Keratinocyte (primary cell): ENCODE data around the gene CFAP61. TPM values are rescaled to one million over a fixed set of nuclear protein-coding genes. Genes with fewer than 3 reads are reported as not detected.

Source experiments
- DNase-seq: peaks from one replicate; pipeline ENCODE4 v3.0.0-alpha.2; 2011; ENCODE audit warnings: low read depth, missing footprints, low spot score
- FAIRE-seq: peaks from 2 replicates; lab custom pipeline; 2011; peaks lifted over from hg19 to GRCh38; lab: Jason Lieb, UNC
- H2AFZ ChIP-seq: 2 replicates; pipeline ENCODE4 v1.6.0; 2012; ENCODE audit warnings: low read length, control low read depth, inconsistent platforms; ENCODE audit not compliant: control insufficient read depth
- H3K27ac ChIP-seq: 2 replicates; pipeline ENCODE4 v1.5.1; 2011; ENCODE audit warnings: low read length; ENCODE audit not compliant: control insufficient read depth, insufficient read depth
- H3K27me3 ChIP-seq: 3 replicates; pipeline ENCODE4 v1.6.0; 2011; ENCODE audit warnings: low read length; ENCODE audit not compliant: control insufficient read depth, insufficient read depth; ENCODE audit errors: extremely low read depth
- H3K36me3 ChIP-seq, 2 experiments: 2 replicates in 1 of 2; 3 replicates in 1 of 2; pipeline ENCODE4 v1.5.1; 2011; ENCODE audit warnings: low read length in 2 of 2, mild to moderate bottlenecking in 1 of 2; ENCODE audit not compliant: control insufficient read depth in 2 of 2, insufficient read depth in 2 of 2; ENCODE audit errors: extremely low read depth in 1 of 2
- H3K4me1 ChIP-seq: 3 replicates; pipeline ENCODE4 v1.5.1; 2011; ENCODE audit warnings: low read length; ENCODE audit not compliant: control insufficient read depth, insufficient read depth; ENCODE audit errors: extremely low read depth
- H3K4me2 ChIP-seq: 3 replicates; pipeline ENCODE4 v1.6.0; 2011; ENCODE audit warnings: low read depth, low read length; ENCODE audit not compliant: control insufficient read depth, insufficient read depth; ENCODE audit errors: extremely low read depth
- H3K4me3 ChIP-seq, 3 experiments: fragments of 200-600 bp in 1 of 3; sonication (generic) in 1 of 3; 2 replicates in 2 of 3; 3 replicates in 1 of 3; pipeline ENCODE4 v1.5.1; 2011 to 2016; ENCODE audit warnings: low read length in 3 of 3, mild to moderate bottlenecking in 3 of 3, control low read depth in 2 of 3, inconsistent platforms in 1 of 3, low read depth in 1 of 3, mixed read lengths in 1 of 3, mixed run types in 1 of 3, moderate library complexity in 1 of 3; ENCODE audit not compliant: control insufficient read depth in 2 of 3, insufficient read depth in 2 of 3; ENCODE audit errors: extremely low read depth in 1 of 3
- H3K79me2 ChIP-seq: 2 replicates; pipeline ENCODE4 v1.6.0; 2012; ENCODE audit warnings: low read length; ENCODE audit not compliant: control insufficient read depth, insufficient read depth
- H3K9ac ChIP-seq: 3 replicates; pipeline ENCODE4 v1.6.0; 2011; ENCODE audit warnings: low read length; ENCODE audit not compliant: control insufficient read depth, insufficient read depth; ENCODE audit errors: extremely low read depth
- H3K9me1 ChIP-seq: 3 replicates; pipeline ENCODE4 v1.6.0; 2011; ENCODE audit warnings: low read length; ENCODE audit not compliant: control insufficient read depth, insufficient read depth; ENCODE audit errors: extremely low read depth
- H3K9me3 ChIP-seq: 2 replicates; pipeline ENCODE4 v1.5.1; 2012; ENCODE audit warnings: low read depth, low read length; ENCODE audit not compliant: control insufficient read depth
- H4K20me1 ChIP-seq: 3 replicates; pipeline ENCODE4 v1.6.0; 2011; ENCODE audit warnings: low read length; ENCODE audit not compliant: control insufficient read depth, insufficient read depth; ENCODE audit errors: extremely low read depth
- CTCF ChIP-seq, 3 experiments: IDR thresholded peaks in 1 of 3; conservative IDR thresholded peaks in 1 of 3; optimal IDR thresholded peaks in 1 of 3; 2 replicates in 2 of 3; 3 replicates in 1 of 3; pipeline versions ENCODE3 to v1.5.1; 2011; ENCODE audit warnings: low read length in 3 of 3, mild to moderate bottlenecking in 3 of 3, moderate library complexity in 2 of 3, control low read depth in 1 of 3, inconsistent platforms in 1 of 3; ENCODE audit not compliant: insufficient read depth in 2 of 3; ENCODE audit errors: extremely low read depth in 1 of 3
- EZH2 ChIP-seq: IDR thresholded peaks from one replicate; pipeline ENCODE4 v1.6.1; 2012; ENCODE audit warnings: inconsistent platforms, mild to moderate bottlenecking, low read length, moderate library complexity
- dilution Hi-C: fragments of 300-500 bp; cut with MboI; formaldehyde crosslinking; loops from one replicate; pipeline ENCODE4 v1.7.0; 2020; ENCODE audit warnings: low sequenced_read_pairs; ENCODE audit not compliant: extremely low pct_ligation_motif_present
- polyA plus RNA-seq, 5 experiments: library from polyadenylated mRNA; depleted of rRNA in 3 of 5; stranded (reverse) in 3 of 5; stranded (forward) in 1 of 5; unstranded in 1 of 5; fragments of >200 nt; gene quantifications; 1 replicate in 1 of 5; 2 replicates in 3 of 5; 3 replicates in 1 of 5; pipeline versions ENCODE4 v1.2.1 to v1.2.3, GENCODE V29; 2011 to 2012; ENCODE audit warnings: missing spikeins in 2 of 5, low read depth in 1 of 5, low replicate concordance in 1 of 5

The CFAP61 gene
- polyA plus RNA-seq, 1 donor (not counting 4 experiments of a cell fraction or from before 2014, with no cell fraction given) = 0.25 TPM

DNA sequence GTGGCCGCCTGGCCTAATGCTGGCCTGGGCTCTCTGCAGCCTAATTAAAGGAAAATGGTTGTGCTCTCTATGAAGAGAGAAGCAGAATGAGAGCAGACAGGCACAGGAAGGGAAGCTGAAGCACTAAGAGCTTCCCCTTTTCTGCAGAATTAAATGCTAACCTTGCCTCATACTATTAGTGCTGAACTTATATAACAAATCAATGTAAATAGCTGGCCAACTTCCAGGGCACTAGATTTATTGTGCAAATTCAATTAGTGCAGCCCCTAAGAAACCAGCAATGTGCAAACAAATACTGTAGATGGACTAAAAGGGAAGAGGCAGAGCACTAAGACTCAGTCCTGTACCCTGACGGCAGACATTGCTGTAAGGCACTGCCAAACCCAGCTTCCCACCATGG lies 279.5 kb downstream of the CFAP61 start:
- no peak overlapping the region for H2AFZ ChIP-seq
- H3K4me1 ChIP-seq = no peaks in the 10 kb centered on the region
- no peak overlapping the region for H3K4me3 ChIP-seq
- H3K27me3 ChIP-seq = no peaks in the 10 kb centered on the region
- dilution Hi-C loops = no loop called here
- TF ChIP-seq CTCF (optimal IDR thresholded peaks at IDR 0.05 in 1 of 3, IDR thresholded peaks at IDR 0.05 in 1 of 3, conservative IDR thresholded peaks at IDR 0.05 in 1 of 3; ENCODE audit: extremely low read depth in 1 of 3, insufficient read depth in 2 of 3, low read length in 3 of 3) (no peak), EZH2 (no peak)
- H3K9me1 ChIP-seq = no peaks in the 10 kb centered on the region
- H3K4me2 ChIP-seq = no peak overlapping the region
- DNase-seq = no peak
- no peaks in the 10 kb centered on the region for H3K9me3 ChIP-seq
- H3K36me3 ChIP-seq = no peaks in the 10 kb centered on the region
- H3K79me2 ChIP-seq = no peaks in the 10 kb centered on the region
- H3K27ac ChIP-seq = no peak overlapping the region
- FAIRE-seq = no peak
- H3K9ac ChIP-seq = no peak overlapping the region
- no peaks in the 10 kb centered on the region for H4K20me1 ChIP-seq

GRCh38 chr20:20333866-20334265 lies 281.5 kb downstream of the CFAP61 start:
- Histone ChIP-seq H4K20me1 (no peaks in the 10 kb centered on the region), H3K36me3 (no peaks in the 10 kb centered on the region), H3K9me1 (no peaks in the 10 kb centered on the region), H3K4me3 (no peak overlapping the region), H2AFZ (no peak overlapping the region), H3K27ac (no peak overlapping the region), H3K4me2 (no peak overlapping the region), H3K9me3 (no peaks in the 10 kb centered on the region), H3K4me1 (no peaks in the 10 kb centered on the region), H3K79me2 (no peaks in the 10 kb centered on the region), H3K27me3 (no peaks in the 10 kb centered on the region), H3K9ac (no peak overlapping the region)
- TF ChIP-seq CTCF (optimal IDR thresholded peaks at IDR 0.05 in 1 of 3, IDR thresholded peaks at IDR 0.05 in 1 of 3, conservative IDR thresholded peaks at IDR 0.05 in 1 of 3; ENCODE audit: extremely low read depth in 1 of 3, insufficient read depth in 2 of 3, low read length in 3 of 3) (no peak), EZH2 (no peak)
- DNase-seq = no peak
- dilution Hi-C loops = no loop called here
- FAIRE-seq = no peak
